Measurements from ENCODE around the gene TFEC.

TFEC gene

DNA sequence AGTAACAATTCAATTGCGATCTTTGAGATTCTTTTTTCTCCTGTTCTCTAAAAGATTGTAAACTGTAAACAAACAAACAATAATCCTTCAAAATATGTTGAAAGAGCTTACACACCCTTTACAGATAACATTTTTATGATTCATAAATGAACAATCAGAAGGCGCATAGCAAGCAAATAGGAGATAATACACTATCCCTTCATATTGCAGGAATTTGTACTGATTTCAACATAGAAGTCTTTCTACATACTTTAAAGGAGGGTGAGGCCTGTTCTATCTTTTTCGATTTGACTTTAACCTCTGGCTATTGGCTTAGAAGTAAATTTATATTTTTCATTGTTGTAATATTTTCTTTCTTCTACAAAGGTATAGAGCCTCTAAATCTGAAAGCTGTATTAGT lies 57.2 kb downstream of the TFEC start:
- in situ Hi-C loops (cut with HindIII; ENCODE audit: low sequenced_read_pairs), result no loop called here
- DNase-seq (ENCODE audit: low read depth), result no peak
- H3K4me3 ChIP-seq (ENCODE audit: low read depth, low read length), result no peak overlapping the region
- no peak for TF ChIP-seq CTCF (IDR thresholded peaks at IDR 0.05; ENCODE audit: low read depth, low read length, missing control alignments)

DNA sequence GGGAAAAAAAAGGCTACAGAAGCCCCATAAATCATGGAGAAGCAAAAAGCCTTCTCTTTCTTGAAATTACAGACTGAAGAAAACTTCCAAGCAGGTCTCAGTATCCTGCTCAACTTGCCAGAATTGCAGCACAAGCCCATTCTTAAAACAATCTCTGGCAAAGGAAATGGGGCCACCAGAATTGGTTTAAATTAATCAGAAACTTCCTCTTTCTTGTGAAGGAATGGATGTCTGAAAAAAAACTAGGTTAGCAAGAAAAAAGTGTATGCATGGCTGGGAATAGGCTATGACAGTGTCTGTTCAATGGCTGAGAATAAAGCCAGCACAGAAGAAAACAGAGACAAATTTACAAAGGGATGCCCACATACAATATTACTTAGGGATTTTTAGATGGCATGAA lies 59.1 kb downstream of the TFEC start:
- H3K4me3 ChIP-seq (ENCODE audit: low read depth, low read length), result no peak overlapping the region
- in situ Hi-C loops (cut with HindIII; ENCODE audit: low sequenced_read_pairs), result no loop called here
- DNase-seq (ENCODE audit: low read depth), result no peak
- TF ChIP-seq CTCF (IDR thresholded peaks at IDR 0.05; ENCODE audit: low read depth, low read length, missing control alignments), result no peak

DNA sequence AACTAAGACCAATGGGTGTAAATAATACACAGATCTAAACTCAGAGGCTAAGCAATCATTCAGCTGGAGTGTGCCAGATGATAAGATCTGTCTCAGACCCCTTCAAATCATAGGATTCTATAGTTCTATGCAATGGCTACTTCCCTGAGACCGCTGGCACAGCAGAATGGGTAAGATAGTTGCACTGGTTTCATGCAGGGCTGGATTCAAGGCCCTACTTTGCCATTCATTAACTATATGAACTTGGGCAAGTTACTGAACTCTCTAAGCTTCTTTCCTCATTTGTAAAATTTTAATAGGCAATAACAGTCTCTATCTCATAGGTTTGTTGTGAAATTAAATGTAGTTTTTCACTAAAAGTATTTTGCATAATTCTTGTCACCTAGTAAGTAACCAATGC lies 62.0 kb downstream of the TFEC start:
- H3K4me3 ChIP-seq (ENCODE audit: low read depth, low read length), result no peak overlapping the region
- in situ Hi-C loops (cut with HindIII; ENCODE audit: low sequenced_read_pairs), result no loop called here
- DNase-seq (ENCODE audit: low read depth), result no peak
- no peak for TF ChIP-seq CTCF (IDR thresholded peaks at IDR 0.05; ENCODE audit: low read depth, low read length, missing control alignments)

- in situ Hi-C loops (cut with HindIII; ENCODE audit: low sequenced_read_pairs), result no loop called here
- no peak for DNase-seq (ENCODE audit: low read depth)
- H3K4me3 ChIP-seq (ENCODE audit: low read depth, low read length), result no peak overlapping the region
- TF ChIP-seq CTCF (IDR thresholded peaks at IDR 0.05; ENCODE audit: low read depth, low read length, missing control alignments), result no peak
These were observed 62.4 kb downstream of the TFEC start for GRCh38 chr7:115968171-115968570.

- TF ChIP-seq CTCF (IDR thresholded peaks at IDR 0.05; ENCODE audit: low read depth, low read length, missing control alignments), result no peak
- no peak for DNase-seq (ENCODE audit: low read depth)
- no peak overlapping the region for H3K4me3 ChIP-seq (ENCODE audit: low read depth, low read length)
- in situ Hi-C loops (cut with HindIII; ENCODE audit: low sequenced_read_pairs), result no loop called here
These were observed 64.6 kb downstream of the TFEC start for GRCh38 chr7:115965796-115966475.

- in situ Hi-C loops (cut with HindIII; ENCODE audit: low sequenced_read_pairs), result no loop called here
- no peak for DNase-seq (ENCODE audit: low read depth)
- no peak for TF ChIP-seq CTCF (IDR thresholded peaks at IDR 0.05; ENCODE audit: low read depth, low read length, missing control alignments)
- H3K4me3 ChIP-seq (ENCODE audit: low read depth, low read length), result no peak overlapping the region
These were observed 65.3 kb downstream of the TFEC start for GRCh38 chr7:115965236-115965635.

All from astrocyte of the cerebellum (primary cell).